A673 (cell line): Measurements from ENCODE around the gene CLIC4.
"Not testable (repeated sequence)": the region's sequence is repeated elsewhere in the genome, so short reads cannot be mapped to it uniquely, and the experiment has no call there.

ENCODE experiments used
- EZH2 ChIP-seq: fragments of 200-600 bp; sonication (generic); IDR thresholded peaks from 2 replicates; pipeline ENCODE4 v1.6.1; 2017; ENCODE audit warnings: borderline replicate concordance, low read depth, mild to moderate bottlenecking, mixed read lengths, antibody characterized with exemption, low read length; ENCODE audit not compliant: poor library complexity, severe bottlenecking
- TF ChIP-seq, protein P1 (sequence below): fragments of 300-800, 200-600 bp; sonication (generic); conservative IDR thresholded peaks from 2 replicates; pipeline ENCODE4 v1.5.1; 2017; ENCODE audit warnings: low read depth, mild to moderate bottlenecking, antibody characterized with exemption, low read length, moderate library complexity, mixed read lengths

DNA sequence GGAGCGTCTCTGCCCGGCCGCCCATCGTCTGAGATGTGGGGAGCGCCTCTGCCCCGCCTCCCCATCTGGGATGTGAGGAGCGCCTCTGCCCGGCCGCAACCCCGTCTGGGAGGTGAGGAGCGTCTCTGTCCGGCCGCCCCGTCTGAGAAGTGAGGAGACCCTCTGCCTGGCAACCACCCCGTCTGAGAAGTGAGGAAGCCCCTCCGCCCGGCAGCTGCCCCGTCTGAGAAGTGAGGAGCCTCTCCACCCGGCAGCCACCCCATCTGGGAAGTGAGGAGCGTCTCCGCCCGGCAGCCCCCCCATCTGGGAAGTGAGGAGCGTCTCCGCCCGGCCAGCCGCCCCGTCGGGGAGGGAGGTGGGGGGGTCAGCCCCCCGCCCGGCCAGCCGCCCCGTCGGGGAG, 54.0 kb downstream of the CLIC4 start:
- TF ChIP-seq, protein P1, sequence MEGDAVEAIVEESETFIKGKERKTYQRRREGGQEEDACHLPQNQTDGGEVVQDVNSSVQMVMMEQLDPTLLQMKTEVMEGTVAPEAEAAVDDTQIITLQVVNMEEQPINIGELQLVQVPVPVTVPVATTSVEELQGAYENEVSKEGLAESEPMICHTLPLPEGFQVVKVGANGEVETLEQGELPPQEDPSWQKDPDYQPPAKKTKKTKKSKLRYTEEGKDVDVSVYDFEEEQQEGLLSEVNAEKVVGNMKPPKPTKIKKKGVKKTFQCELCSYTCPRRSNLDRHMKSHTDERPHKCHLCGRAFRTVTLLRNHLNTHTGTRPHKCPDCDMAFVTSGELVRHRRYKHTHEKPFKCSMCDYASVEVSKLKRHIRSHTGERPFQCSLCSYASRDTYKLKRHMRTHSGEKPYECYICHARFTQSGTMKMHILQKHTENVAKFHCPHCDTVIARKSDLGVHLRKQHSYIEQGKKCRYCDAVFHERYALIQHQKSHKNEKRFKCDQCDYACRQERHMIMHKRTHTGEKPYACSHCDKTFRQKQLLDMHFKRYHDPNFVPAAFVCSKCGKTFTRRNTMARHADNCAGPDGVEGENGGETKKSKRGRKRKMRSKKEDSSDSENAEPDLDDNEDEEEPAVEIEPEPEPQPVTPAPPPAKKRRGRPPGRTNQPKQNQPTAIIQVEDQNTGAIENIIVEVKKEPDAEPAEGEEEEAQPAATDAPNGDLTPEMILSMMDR, result not testable (repeated sequence)
- TF ChIP-seq EZH2, result not testable (repeated sequence)
